Spleen (tissue), 11 donors: ENCODE measurements around the gene PTPN14. TPM values are rescaled to one million over a fixed set of nuclear protein-coding genes. Genes with fewer than 3 reads are reported as not detected.

Experiments used
- DNase-seq: peaks from one replicate; pipeline ENCODE4 v3.0.0-alpha.2; 2020
- H3K27ac ChIP-seq, 8 donors: fragments of 200-600 bp; sonication (generic) in 7 of 8; 1 replicate in 4 of 8; 2 replicates in 4 of 8; pipeline versions ENCODE4 v1.5.0 to v1.8.0; 2016 to 2021; ENCODE audit warnings: inconsistent platforms in 4 of 8, mild to moderate bottlenecking in 4 of 8, moderate library complexity in 1 of 8
- H3K27me3 ChIP-seq, 7 donors: fragments of 200-600 bp; sonication (generic) in 6 of 7; replicated peaks in 1 of 7; 1 replicate in 4 of 7; 2 replicates in 3 of 7; pipeline versions ENCODE4 v1.5.0 to v1.8.0; 2016 to 2021; ENCODE audit warnings: inconsistent platforms in 3 of 7, mild to moderate bottlenecking in 1 of 7
- H3K36me3 ChIP-seq, 6 donors: fragments of 200-600 bp; sonication (generic) in 5 of 6; 1 replicate in 4 of 6; 2 replicates in 2 of 6; pipeline versions ENCODE4 v1.5.0 to v1.8.0; 2016 to 2021; ENCODE audit warnings: inconsistent platforms in 2 of 6
- H3K4me1 ChIP-seq, 6 donors: fragments of 200-600 bp; sonication (generic) in 5 of 6; 1 replicate in 3 of 6; 2 replicates in 3 of 6; pipeline versions ENCODE4 v1.5.0 to v1.8.0; 2016 to 2021; ENCODE audit warnings: inconsistent platforms in 3 of 6
- H3K4me3 ChIP-seq, 8 donors: fragments of 200-600 bp; sonication (generic) in 7 of 8; 1 replicate in 4 of 8; 2 replicates in 4 of 8; pipeline versions ENCODE4 v1.5.0 to v1.8.0; 2016 to 2021; ENCODE audit warnings: inconsistent platforms in 4 of 8, mild to moderate bottlenecking in 4 of 8, moderate library complexity in 2 of 8
- H3K9me3 ChIP-seq, 8 donors: fragments of 200-600 bp; sonication (generic) in 7 of 8; 1 replicate in 4 of 8; 2 replicates in 4 of 8; pipeline versions ENCODE4 v1.5.0 to v1.8.0; 2016 to 2021; ENCODE audit warnings: inconsistent platforms in 4 of 8
- CTCF ChIP-seq, 11 experiments: fragments of 200-600 bp in 7 of 11; fragments of 450-650 bp in 4 of 11; sonication (generic) in 4 of 11; IDR thresholded peaks in 8 of 11; conservative IDR thresholded peaks in 3 of 11; 1 replicate in 7 of 11; 2 replicates in 4 of 11; pipeline versions ENCODE4 v1.4.0 to v1.8.0; 2016 to 2021; ENCODE audit warnings: antibody characterized with exemption in 11 of 11, inconsistent platforms in 4 of 11, mild to moderate bottlenecking in 1 of 11
- POLR2A ChIP-seq, 3 donors: fragments of 450-650 bp; IDR thresholded peaks; one replicate each; pipeline ENCODE4 v1.5.1; 2017; ENCODE audit warnings: antibody characterized with exemption in 3 of 3, mild to moderate bottlenecking in 1 of 3
- POLR2AphosphoS5 ChIP-seq, 3 donors: sonication (generic); formaldehyde crosslinking; IDR thresholded peaks; one replicate each; pipeline ENCODE4 v1.5.1; 2017; ENCODE audit warnings: antibody characterized with exemption in 3 of 3
- WGBS, 5 donors: extraction: QIAGEN DNeasy Blood & Tissue Kit in 3 of 5; methylation state at CpG; one replicate each; pipeline versions ENCODE4 v1.1.5 to v1.1.7; 2013 to 2018; 5-methylcytosine and 5-hydroxymethylcytosine counted together
- intact Hi-C: fragments of 100-400 bp; cut with DNase I; formaldehyde crosslinking; loops from one replicate; pipeline ENCODE4 v1.15.0; 2023; ENCODE audit warnings: low total_unique reads
- polyA plus RNA-seq, 3 donors: library from polyadenylated mRNA; stranded (reverse); fragments of 200-250 nt; gene quantifications; one replicate each; pipeline ENCODE4 v1.2.1, GENCODE V29; 2013
- total RNA-seq, 7 donors: library from RNA; depleted of rRNA in 3 of 7; stranded (reverse); fragments of >200 nt in 3 of 7; fragmentation: NEBNext Ultra II Directional in 4 of 7; extraction: Animal tissue kit (Norgen Biotek cat#: 25700) in 4 of 7; gene quantifications; one replicate each; pipeline versions ENCODE4 v1.1.0 to v1.2.1, GENCODE V29; 2016 to 2021
- donor health status: healthy with polysubstance abuse.
- donor health status: DM: no; HTN: no; CAD: no; lungs with moderate emphysema.
- donor health status: DM: no; HTN: no; CAD: no.
- donor health status: Bipolar disorder and iron deficiency.
- donor health status: healthy.
- donor health status: DM: no; HTN: no; CAD: no.
- donor health status: DM: yes; HTN: yes; CAD: no.

The PTPN14 gene
- total and polyA plus RNA-seq, 10 donors: 0.83 to 28.5 (median 16.8) TPM

- Histone ChIP-seq H3K27ac (no peak overlapping the region), H3K9me3 (no peaks in the 10 kb centered on the region), H3K27me3 (peaks cover 0 to 15% (median 0%) of the 10 kb centered on the region in 7 donors), H3K4me1 (no peaks in the 10 kb centered on the region), H3K36me3 (no peaks in the 10 kb centered on the region), H3K4me3 (no peak overlapping the region)
- intact Hi-C loops: loop anchor here (5.0 kb wide), 1 partner anchor 257 kb away; no protein-coding TSS in a partner anchor
- TF ChIP-seq POLR2AphosphoS5 (IDR thresholded peaks at IDR 0.05) (no peak), POLR2A (IDR thresholded peaks at IDR 0.05) (no peak), CTCF (IDR thresholded peaks at IDR 0.05 in 8 of 11, conservative IDR thresholded peaks at IDR 0.05 in 3 of 11) (no peak)
- 91 to 97% (median 94%) methylated on average over 4 of the region's 4 CpGs for WGBS, 5 donors
- DNase-seq: no peak
Measured at GRCh38 chr1:214588963-214589597, 37.7 kb upstream of the PTPN14 start.

GRCh38 chr1:214587165-214587564, 35.8 kb upstream of the PTPN14 start:
- DNase-seq: no peak
- Histone ChIP-seq H3K27me3 (peaks cover 0 to 18% (median 0%) of the 10 kb centered on the region in 7 donors), H3K4me3 (no peak overlapping the region), H3K9me3 (no peaks in the 10 kb centered on the region), H3K27ac (no peak overlapping the region), H3K36me3 (no peaks in the 10 kb centered on the region), H3K4me1 (no peaks in the 10 kb centered on the region)
- 85 to 92% (median 87%) methylated on average over 5 of the region's 5 CpGs for WGBS, 5 donors
- intact Hi-C loops: loop anchor here (5.0 kb wide), 1 partner anchor 255 kb away; no protein-coding TSS in a partner anchor
- TF ChIP-seq CTCF (IDR thresholded peaks at IDR 0.05 in 8 of 11, conservative IDR thresholded peaks at IDR 0.05 in 3 of 11) (no peak), POLR2AphosphoS5 (IDR thresholded peaks at IDR 0.05) (no peak), POLR2A (IDR thresholded peaks at IDR 0.05) (no peak)

GRCh38 chr1:214586621-214587020, 35.2 kb upstream of the PTPN14 start:
- no peak for DNase-seq
- Histone ChIP-seq H3K4me3 (no peak overlapping the region), H3K27ac (no peak overlapping the region), H3K27me3 (peaks cover 0 to 18% (median 0%) of the 10 kb centered on the region in 7 donors), H3K9me3 (no peaks in the 10 kb centered on the region), H3K4me1 (no peaks in the 10 kb centered on the region), H3K36me3 (no peaks in the 10 kb centered on the region)
- intact Hi-C loops: loop anchor here (5.0 kb wide), 1 partner anchor 254 kb away; no protein-coding TSS in a partner anchor
- TF ChIP-seq POLR2A (IDR thresholded peaks at IDR 0.05) (no peak), CTCF (IDR thresholded peaks at IDR 0.05 in 8 of 11, conservative IDR thresholded peaks at IDR 0.05 in 3 of 11) (no peak), POLR2AphosphoS5 (IDR thresholded peaks at IDR 0.05) (no peak)
- 73 to 94% (median 89%) methylated on average over 3 of the region's 3 CpGs for WGBS, 5 donors
